Measurements from ENCODE around the gene SLC6A11. TPM values are rescaled to one million over a fixed set of nuclear protein-coding genes. Genes with fewer than 3 reads are reported as not detected.

Gene SLC6A11
- total and polyA plus RNA-seq, 3 donors from 2014 or later: 2.0 to 6.9 (median 3.9) TPM

- no peak for TF ChIP-seq CTCF (IDR thresholded peaks at IDR 0.05)
- TF ChIP-seq POLR2A (IDR thresholded peaks at IDR 0.05): no peak
- no peaks in the 10 kb centered on the region for H3K4me1 ChIP-seq
- no peak overlapping the region for H3K27ac ChIP-seq
- DNase-seq: no peak
- intact Hi-C loops (cut with DNase I; ENCODE audit: low total_unique reads): no loop called here
- H3K4me3 ChIP-seq: no peak overlapping the region
- H3K27me3 ChIP-seq: no peaks in the 10 kb centered on the region
- no peaks in the 10 kb centered on the region for H3K9me3 ChIP-seq
- H3K36me3 ChIP-seq (ENCODE audit: low read depth, missing control alignments): no peaks in the 10 kb centered on the region
- 71 to 84% methylated on average over 3 of the region's 3 CpGs for WGBS, 2 donors
These were observed 59.9 kb downstream of the SLC6A11 start for GRCh38 chr3:10875914-10876313.

GRCh38 chr3:10876661-10877060, 60.6 kb downstream of the SLC6A11 start:
- no peaks in the 10 kb centered on the region for H3K4me1 ChIP-seq
- no peaks in the 10 kb centered on the region for H3K9me3 ChIP-seq
- TF ChIP-seq CTCF (IDR thresholded peaks at IDR 0.05): no peak
- no peak for TF ChIP-seq POLR2A (IDR thresholded peaks at IDR 0.05)
- H3K27me3 ChIP-seq: no peaks in the 10 kb centered on the region
- intact Hi-C loops (cut with DNase I; ENCODE audit: low total_unique reads): no loop called here
- H3K36me3 ChIP-seq (ENCODE audit: low read depth, missing control alignments): no peaks in the 10 kb centered on the region
- WGBS, 2 donors: 46 to 62% methylated on average over 2 to 4 of the region's 4 CpGs
- H3K4me3 ChIP-seq: no peak overlapping the region
- no peak overlapping the region for H3K27ac ChIP-seq
- no peak for DNase-seq

GRCh38 chr3:10882851-10883250, 66.8 kb downstream of the SLC6A11 start:
- no peak for TF ChIP-seq POLR2A (IDR thresholded peaks at IDR 0.05)
- 79 to 86% methylated on average over 10 to 14 of the region's 14 CpGs for WGBS, 2 donors
- no peaks in the 10 kb centered on the region for H3K4me1 ChIP-seq
- H3K27me3 ChIP-seq: no peaks in the 10 kb centered on the region
- no peaks in the 10 kb centered on the region for H3K9me3 ChIP-seq
- DNase-seq: no peak
- intact Hi-C loops (cut with DNase I; ENCODE audit: low total_unique reads): no loop called here
- H3K4me3 ChIP-seq: no peak overlapping the region
- H3K27ac ChIP-seq: no peak overlapping the region
- no peaks in the 10 kb centered on the region for H3K36me3 ChIP-seq (ENCODE audit: low read depth, missing control alignments)

- peak; percentile 40 for DNase-seq
- no peak overlapping the region for H3K4me3 ChIP-seq
- H3K4me1 ChIP-seq: no peaks in the 10 kb centered on the region
- no peaks in the 10 kb centered on the region for H3K9me3 ChIP-seq
- no peaks in the 10 kb centered on the region for H3K27me3 ChIP-seq
- intact Hi-C loops (cut with DNase I; ENCODE audit: low total_unique reads): no loop called here
- TF ChIP-seq POLR2A (IDR thresholded peaks at IDR 0.05) (no peak), CTCF (IDR thresholded peaks at IDR 0.05) (peak; percentile 38 to 60 (median 46))
- H3K27ac ChIP-seq: no peak overlapping the region
- no peaks in the 10 kb centered on the region for H3K36me3 ChIP-seq (ENCODE audit: low read depth, missing control alignments)
- 84 to 86% methylated on average over 7 of the region's 7 CpGs for WGBS, 2 donors
These were observed 67.6 kb downstream of the SLC6A11 start for GRCh38 chr3:10883478-10884234.

GRCh38 chr3:10887015-10887414, 71.0 kb downstream of the SLC6A11 start:
- no peaks in the 10 kb centered on the region for H3K4me1 ChIP-seq
- WGBS, 2 donors: 85 to 96% methylated on average over 1 of the region's 1 CpG
- no peak overlapping the region for H3K27ac ChIP-seq
- DNase-seq: no peak
- no peaks in the 10 kb centered on the region for H3K27me3 ChIP-seq
- intact Hi-C loops (cut with DNase I; ENCODE audit: low total_unique reads): no loop called here
- H3K9me3 ChIP-seq: no peaks in the 10 kb centered on the region
- no peaks in the 10 kb centered on the region for H3K36me3 ChIP-seq (ENCODE audit: low read depth, missing control alignments)
- TF ChIP-seq CTCF (IDR thresholded peaks at IDR 0.05): no peak
- no peak for TF ChIP-seq POLR2A (IDR thresholded peaks at IDR 0.05)
- no peak overlapping the region for H3K4me3 ChIP-seq
